GM18505 (cell line): Measurements from ENCODE around the gene EYA2.

Experiments used
- ATAC-seq: cut with Tn5 transposase; IDR thresholded peaks from one replicate; pipeline ENCODE4 v1.9.1; 2021; ENCODE audit not compliant: unreplicated experiment
- POLR2A ChIP-seq: IDR thresholded peaks from 4 replicates; pipeline ENCODE4 v1.6.1; 2011; ENCODE audit warnings: borderline replicate concordance; ENCODE audit not compliant: insufficient read depth, insufficient read length; ENCODE audit errors: extremely low read depth

The EYA2 gene

DNA sequence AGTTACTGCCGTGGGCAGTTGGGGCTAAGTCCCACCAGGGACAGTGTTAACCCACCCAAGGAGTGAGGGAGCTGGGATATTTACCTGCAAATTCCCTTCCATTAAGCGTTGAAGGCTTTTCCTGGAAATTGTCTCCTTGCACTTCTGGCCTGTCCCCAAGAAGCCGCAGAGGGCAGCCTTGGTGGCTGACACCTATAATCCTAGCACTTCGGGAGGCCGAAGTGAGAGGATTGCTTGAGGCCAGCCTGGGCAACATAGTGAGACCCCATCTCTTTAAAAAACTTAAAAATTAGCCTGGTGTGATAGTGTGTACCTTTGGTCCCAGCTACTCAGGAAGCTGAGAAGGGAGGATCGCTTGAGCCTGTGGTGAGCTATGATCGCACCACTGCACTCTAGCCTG lies 204.4 kb downstream of the EYA2 start:
- no peak for ATAC-seq

DNA sequence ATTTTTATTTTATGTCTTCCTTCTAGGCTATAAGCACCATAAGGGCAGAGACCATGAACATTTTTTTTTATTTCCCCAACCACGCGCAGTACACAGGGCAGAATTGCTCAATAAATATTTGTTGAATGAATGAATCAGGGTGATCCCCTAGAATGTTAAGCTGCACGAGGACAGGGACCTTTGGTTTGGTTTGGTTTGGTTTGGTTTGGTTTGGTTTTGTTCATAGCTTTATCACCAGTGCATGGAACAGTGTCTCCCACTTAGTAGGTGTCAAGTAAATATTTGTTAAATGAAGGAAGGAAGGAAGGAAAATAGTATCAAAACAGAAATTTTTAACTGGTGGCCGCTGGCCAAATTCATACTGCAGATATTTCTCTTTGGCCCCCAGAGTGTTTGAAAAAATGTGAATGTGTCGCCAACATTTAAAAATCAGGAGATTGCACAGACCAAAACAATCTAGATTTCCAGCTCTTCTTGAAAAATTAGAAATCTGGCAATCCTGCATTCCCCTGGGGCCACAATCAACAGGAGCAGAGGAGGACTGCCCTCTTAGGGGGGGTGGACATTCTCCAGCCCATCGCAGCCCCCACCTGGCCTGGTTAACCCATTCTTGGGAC lies 205.3 kb downstream of the EYA2 start:
- ATAC-seq = no peak
- TF ChIP-seq POLR2A = no peak

More for the DNA sequence above, 204.4 kb downstream of the EYA2 start:
- TF ChIP-seq POLR2A = no peak

DNA sequence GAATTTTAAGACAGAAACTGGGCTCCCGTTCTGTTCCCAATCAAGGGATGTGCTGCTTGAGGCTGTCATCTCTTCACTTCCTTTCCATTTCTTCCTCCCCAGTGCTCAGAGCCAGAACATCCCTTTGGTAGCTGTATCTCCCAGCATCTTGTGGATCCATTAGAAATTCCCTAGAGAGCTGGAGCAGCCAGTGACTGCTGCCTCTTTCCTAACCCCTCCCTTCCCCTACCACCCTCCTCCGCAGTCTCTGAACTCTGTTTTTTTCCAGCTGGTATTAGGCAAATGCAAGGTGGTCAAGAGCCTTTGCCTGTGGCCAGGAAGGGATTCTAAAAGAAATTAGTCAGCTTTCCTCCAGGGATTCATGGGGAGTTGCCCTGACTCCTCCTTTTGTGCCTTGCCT lies 208.0 kb downstream of the EYA2 start:
- no peak for ATAC-seq
- no peak for TF ChIP-seq POLR2A

DNA sequence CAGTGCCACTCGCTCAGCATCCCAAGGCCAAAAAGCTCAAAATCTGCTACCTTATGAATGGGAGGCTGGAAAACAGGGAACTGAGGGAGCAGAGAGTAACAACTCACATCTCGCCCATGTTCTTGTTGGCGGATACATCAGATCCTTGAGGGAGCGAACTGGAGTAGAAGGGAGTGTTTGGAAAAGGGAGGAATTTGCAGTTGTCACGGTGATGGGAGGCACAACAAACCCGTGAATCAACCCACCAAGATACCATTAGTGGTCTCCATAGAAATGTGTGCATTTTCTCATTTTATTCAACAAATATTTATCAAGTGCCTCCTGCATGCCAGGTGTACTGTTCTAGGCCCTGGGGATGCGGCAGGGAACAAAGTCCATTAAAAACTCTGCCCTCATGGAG lies 212.1 kb downstream of the EYA2 start:
- TF ChIP-seq POLR2A = no peak
- no peak for ATAC-seq

DNA sequence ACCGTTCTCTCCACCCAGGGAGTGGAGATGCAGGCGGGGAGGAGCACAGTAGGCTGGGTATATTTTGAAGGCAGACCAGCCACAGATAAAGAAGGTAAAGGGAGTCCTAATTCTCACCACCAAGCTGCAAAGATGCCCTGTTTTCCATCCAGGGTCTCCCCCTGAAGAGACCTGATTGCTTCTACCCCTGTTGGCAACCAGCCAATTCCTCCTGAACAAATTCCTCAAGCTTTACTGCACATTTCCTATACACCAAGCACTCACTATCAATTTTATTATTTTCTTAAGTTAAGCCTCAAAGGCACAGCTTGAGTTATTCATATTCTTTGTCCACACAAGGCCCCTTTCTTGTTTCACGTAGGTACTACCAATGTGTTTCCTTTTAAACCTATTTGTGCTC lies 214.4 kb downstream of the EYA2 start:
- no peak for TF ChIP-seq POLR2A
- ATAC-seq = no peak

DNA sequence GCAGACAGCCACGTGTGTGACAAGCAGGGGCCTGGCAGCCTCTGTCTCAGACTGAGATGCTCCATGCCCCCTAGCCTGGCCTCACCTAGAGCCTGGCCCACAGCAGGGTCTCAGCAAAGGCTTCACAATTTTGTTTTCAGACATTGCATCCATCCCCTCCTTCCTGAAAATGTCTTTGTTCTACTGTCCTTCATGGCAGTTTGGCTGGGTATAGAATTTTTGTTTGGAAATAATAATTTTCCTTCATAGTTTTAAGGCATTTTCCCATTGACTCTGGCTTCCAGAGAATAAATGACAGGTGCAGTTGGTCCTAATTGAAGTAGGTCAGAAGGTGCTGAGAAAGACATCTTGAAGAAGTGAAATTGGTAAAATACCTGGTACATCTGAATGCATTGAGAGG lies 216.2 kb downstream of the EYA2 start:
- no peak for TF ChIP-seq POLR2A
- no peak for ATAC-seq

DNA sequence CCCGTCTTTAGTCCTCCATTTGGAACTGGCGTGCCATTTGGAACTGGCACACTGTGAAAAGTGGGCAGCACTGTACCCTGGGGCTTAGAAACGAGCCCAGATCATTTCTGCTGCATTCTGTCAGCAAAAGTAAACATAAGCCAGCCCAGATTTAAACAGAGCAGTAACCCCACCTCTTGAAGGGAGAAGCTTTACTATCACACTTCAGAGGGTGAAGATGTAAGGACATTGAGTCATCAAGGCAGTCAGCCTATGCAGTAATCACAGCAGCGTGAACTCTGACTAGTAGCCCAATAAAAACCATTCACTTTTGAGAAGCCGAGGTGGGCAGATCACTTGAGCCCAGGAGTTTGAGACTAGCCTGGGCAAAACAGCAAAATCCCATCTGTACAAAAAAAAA lies 216.9 kb downstream of the EYA2 start:
- ATAC-seq = no peak
- TF ChIP-seq POLR2A = no peak

DNA sequence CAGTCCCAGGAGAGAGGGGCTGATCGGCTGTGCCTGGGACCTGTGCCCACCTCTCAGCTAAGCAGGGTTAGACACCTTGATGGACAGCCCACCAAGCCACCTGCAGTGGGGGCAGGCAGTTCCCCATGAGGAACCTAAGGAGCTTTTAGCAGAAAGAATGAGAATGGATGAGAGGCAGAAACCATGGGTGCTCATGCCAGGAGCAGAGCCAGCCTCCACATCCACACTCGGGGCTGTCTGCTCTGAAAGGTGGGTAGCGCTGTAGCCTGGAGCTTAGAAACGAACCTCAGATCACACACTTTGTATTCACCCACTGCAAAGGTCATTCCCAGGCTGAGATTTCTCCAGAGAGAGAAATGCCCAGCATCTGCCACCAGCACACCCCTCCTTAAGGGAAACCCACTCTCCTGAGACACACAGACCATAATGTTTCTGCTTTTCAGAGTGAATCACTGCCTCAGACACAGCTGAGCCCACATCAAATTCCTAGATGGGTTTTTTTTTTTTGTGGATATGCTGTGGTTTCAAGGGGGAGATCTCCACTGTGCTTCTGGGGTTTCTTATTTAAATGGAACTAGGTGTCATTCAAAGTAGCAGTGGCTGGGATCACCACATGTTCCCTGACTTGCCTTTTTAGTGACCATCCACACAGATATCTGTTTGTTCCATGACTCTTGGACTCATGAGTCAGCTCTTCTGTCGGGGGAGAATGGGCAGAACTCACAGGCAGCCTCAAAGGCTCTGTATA lies 218.9 kb downstream of the EYA2 start:
- ATAC-seq = no peak
- TF ChIP-seq POLR2A = no peak

DNA sequence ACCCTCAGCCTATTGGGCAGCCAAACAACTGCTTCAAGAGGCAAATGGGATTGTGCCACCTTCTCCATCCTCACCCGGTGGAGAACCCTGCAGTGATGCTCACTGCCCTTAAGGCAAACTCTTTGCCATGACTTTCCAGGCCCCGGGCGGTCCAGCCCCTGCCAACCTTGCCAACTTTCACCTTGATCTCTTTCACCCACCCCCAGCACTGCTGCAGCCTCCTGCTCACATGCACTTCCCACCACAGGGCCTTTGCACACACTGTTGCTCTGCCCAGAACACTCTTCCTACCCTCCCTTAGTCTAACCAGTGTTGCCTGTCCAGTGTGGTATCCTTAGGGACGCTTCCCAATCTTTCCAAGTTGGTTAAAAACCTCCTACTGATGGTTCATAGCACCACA lies 221.1 kb downstream of the EYA2 start:
- no peak for TF ChIP-seq POLR2A
- ATAC-seq = no peak

DNA sequence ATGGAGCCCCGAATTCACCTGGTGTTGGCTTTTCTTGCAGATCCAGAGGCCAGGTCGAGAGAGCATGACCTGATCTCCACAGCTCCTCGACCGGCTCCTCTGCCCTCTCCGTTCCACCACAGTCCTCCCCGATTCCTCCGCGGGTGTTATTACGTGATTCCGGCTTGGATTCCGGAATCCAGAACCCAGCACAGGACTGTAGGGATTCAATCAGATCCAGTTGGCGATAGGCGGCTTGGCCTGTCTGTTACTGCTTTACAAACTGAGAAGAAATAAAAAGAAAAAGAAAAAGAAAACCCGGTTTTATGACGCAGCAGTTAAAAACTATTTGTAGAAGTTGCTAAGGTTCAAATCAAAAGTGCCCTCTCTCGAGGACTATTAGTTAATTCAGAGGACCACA lies 222.7 kb downstream of the EYA2 start:
- no peak for ATAC-seq
- TF ChIP-seq POLR2A = no peak

DNA sequence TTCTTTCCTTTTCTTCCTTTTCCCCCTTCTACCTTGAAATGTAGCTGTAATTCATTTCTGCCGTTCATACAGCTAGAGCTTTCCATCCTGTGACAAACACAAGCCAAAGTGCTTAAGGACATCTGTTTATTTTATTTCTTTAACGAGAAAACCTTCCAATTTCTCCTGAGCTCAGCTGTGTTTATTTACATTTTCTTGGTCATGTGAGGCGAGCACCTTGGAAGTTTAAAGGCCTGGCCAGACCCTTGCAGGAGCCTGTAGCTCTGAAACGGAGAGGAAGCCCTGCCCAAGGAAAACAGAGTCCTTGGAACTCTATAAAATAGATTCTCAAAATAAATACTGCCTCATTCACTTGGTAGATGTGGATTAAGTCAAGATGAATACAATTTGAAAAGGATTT lies 223.1 kb downstream of the EYA2 start:
- no peak for TF ChIP-seq POLR2A
- no peak for ATAC-seq

DNA sequence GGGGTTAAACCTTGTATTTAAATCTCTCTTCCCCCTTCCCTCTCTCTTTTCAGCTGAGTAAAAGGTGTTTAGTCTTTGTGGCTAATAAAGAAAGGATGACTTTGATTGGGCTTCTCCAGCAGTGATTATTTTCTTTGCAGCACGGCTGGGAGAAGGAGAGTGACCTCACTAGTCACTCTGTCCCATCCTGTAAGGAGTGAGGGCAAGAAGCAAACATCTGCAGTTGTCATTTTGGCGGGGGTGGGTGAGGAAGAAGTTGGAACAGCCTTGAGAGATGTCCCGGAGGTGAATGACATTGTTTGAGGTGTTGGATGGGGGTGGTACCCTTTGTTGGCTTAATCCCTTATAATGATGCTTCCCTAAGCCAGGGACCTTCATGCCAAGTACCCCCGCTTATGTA lies 223.6 kb downstream of the EYA2 start:
- ATAC-seq = no peak
- TF ChIP-seq POLR2A = no peak

DNA sequence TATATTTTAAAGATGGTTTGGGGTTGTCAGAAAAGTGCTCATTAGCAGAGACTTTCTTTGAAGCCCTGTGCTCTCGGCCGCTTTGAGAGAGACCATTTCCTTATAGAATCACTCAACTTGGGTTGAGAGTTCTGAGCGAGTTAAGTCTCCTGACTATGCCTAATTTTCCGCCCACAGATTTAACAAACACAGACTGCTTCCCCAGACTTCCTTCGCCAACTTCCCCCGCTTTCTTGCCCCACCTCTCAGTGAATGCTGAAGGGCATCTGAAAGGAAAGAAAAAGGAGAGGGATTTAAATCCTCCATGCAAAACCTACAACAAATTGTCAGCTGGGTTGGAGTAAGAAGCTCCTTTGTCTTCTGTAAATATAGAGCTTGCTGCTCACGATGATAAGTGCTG lies 224.0 kb downstream of the EYA2 start:
- no peak for ATAC-seq
- TF ChIP-seq POLR2A = no peak

DNA sequence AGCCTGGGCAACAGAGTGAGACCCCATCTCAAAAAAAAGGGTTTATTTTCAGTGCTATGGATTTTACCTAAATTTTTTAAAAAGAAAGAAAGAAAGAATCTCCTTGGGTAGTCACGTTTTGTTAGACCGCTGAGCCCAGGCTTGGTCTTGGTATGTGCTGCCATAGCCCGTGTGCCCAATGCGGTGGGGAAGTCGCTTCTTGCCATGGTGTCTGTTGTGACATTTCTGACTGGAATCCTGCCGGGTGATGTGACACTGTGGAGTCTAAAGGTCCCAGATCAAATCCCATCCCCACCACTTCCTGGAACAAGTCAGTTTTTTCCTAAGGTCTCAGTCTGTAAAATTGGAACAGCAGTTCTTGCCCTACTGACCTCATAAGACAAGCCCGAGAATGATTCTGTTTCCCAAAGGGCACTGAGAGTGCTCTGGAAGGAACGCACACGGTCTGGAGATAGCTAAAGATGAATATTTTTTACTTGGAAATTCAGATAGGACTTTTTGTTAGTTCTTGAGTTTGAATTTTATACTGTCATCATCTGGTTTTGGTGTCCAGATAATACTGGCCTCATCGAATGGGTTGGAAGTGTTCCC lies 225.8 kb downstream of the EYA2 start:
- no peak for ATAC-seq
- no peak for TF ChIP-seq POLR2A
